ENCODE measurements around the gene PARN.
"Not testable (repeated sequence)": the region's sequence is repeated elsewhere in the genome, so short reads cannot be mapped to it uniquely, and the experiment has no call there.

The PARN gene, protein sequence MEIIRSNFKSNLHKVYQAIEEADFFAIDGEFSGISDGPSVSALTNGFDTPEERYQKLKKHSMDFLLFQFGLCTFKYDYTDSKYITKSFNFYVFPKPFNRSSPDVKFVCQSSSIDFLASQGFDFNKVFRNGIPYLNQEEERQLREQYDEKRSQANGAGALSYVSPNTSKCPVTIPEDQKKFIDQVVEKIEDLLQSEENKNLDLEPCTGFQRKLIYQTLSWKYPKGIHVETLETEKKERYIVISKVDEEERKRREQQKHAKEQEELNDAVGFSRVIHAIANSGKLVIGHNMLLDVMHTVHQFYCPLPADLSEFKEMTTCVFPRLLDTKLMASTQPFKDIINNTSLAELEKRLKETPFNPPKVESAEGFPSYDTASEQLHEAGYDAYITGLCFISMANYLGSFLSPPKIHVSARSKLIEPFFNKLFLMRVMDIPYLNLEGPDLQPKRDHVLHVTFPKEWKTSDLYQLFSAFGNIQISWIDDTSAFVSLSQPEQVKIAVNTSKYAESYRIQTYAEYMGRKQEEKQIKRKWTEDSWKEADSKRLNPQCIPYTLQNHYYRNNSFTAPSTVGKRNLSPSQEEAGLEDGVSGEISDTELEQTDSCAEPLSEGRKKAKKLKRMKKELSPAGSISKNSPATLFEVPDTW

DNA sequence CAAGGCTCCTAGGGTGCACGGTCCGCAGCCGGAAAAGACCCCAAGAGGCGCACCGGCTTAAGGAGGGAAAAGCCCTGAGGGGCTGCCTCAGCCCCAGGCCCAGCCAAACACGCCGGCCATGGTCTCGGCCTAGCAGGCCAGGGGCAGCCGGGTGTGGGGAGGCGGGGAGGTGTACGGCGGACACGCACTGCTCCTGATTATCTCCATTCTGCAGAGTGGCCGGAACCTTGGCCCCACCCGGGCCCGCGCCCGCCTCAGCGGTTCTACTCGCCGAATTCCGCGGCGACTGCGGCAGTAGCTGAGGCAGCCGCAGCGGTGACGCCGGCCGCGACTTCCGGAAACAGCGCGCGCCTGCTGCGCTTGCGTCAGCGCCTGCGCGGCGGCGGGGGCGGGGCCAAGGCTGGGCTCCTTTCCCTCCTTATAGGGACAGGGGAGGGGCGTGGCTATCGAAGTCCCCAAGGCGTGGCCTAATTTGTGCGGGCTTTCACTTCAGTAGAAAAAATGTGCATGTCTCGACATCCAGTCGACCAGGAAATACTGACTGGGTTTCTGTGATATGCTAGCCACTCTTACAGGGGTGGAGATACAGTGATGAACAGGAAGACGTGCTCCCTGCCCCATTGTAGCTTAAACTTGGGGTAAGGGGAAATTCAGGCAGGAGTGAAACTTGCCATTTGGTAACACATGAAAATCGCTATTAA lies at the start of gene PARN:
TSS of gene PARN (minus strand) at position 342 of the 701 bp plus-strand sequence. CDS start at position 207, 135 bp downstream.
- peak; percentile 98 for DNase-seq

DNA sequence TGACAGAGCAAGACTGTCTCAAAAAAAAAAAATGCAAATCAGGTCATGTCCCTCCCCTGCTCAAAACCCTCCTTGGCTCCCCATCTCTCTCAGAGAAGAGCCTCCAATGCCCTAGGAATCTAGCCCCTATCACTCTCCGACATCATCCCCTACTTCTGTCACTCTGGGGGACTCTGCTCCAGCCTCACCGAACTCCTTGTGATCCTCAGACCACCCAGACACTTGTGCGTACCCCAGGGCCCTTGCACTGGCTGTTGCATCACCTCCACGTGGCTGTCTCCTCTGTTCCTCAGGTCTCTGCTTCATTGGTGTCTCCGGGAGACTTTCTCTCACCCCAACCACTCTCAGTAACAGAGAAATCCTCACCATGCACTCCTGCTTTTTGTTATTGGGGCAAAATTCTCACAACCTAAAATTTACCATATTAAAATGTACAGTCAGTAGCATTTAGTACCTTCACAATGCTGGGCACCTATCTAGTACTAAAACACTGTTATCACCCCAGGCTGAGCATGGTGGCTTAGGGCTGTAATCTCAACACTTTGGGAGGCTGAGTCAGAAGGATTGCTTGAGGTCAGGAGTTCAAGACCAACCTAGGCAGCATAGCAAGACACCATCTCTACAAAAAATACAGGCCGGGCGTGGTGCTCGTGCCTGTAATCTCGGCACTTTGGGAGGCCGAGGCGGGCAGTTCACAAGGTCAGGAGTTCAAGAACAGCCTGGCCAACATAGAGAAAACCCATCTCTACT lies 48.9 kb upstream of the PARN start:
- no peak for DNase-seq

DNA sequence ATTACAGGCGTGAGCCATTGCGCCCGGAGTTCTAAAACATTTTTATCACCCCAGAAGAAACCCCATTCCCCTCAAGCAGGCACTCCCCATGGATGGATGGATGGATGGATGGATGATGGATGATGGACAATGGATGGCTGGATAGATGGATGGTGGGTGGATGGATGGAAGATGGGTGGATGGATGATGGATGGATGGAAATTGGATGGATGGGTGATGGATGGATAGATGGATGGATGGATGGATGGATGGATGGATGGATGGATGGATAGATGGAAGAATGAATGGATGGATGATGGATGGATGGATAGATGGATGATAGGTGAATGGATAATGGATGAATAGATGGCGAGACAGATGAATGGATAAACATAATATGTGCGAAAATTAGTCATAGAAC lies 47.6 kb upstream of the PARN start:
- no peak for DNase-seq

DNA sequence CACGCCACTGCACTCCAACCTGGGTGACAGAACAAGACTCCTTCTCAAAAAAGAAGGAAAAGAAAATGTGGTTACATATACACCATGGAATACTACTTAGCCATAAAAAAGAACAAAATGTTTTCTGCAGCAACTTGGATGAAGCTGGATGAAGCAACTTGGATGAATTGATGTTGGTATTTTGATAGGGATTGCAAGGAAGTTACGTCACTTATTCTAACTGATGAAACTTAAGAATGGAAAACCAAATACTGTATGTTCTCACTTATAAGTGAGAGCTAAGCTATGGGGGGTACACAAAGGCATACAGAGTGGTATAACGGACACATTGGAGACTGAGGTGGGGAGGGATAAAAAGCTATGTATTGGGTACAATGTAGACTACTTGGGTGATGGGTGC lies 46.6 kb upstream of the PARN start:
- no peak for DNase-seq

DNA sequence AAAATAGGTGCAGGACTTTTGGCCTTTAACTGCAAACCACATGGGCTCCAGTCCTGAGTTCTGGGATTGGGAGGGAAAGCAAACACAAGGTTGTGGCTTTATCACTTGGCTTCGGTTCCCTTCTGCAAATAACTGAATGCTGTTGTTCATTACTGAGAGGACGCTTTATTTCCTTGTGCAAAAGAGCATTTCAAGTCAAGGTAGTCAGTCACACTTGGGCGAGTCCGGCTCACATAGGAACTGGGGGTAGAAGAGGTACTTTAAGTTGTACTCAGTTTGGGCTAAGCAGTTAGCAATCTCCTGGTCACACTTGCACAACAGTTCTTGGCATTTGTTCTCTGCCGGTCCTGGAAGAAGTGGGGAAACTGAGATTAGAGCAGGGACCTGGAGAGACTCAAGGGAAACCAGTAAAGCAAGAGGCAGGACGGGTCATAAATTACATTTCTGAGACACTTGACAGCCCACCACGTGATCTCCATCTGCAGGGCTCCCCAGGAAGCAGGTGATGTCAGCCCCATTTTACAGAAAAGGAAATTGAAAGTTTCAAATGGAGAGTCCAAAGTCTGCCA lies 42.4 kb upstream of the PARN start:
- DNase-seq: no peak

DNA sequence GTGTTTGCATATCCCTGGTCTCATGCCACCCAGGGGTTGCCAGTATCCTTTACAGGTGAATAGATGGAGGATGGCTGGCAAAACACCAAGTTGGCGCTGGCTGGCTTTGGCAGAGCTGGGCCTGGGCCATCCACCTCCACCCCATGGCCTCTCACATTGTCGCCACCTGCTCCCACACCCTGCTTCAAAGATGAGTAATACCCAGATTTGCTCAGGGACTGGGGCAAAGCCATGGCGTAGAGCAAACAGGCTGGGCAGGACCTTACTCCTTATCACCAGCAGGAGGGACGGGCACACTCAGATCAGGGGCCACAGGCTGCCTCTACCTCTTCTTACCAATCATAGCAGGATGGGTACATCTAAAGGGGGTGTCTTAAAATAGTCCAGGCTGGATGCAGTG lies 39.7 kb upstream of the PARN start:
- DNase-seq: no peak

DNA sequence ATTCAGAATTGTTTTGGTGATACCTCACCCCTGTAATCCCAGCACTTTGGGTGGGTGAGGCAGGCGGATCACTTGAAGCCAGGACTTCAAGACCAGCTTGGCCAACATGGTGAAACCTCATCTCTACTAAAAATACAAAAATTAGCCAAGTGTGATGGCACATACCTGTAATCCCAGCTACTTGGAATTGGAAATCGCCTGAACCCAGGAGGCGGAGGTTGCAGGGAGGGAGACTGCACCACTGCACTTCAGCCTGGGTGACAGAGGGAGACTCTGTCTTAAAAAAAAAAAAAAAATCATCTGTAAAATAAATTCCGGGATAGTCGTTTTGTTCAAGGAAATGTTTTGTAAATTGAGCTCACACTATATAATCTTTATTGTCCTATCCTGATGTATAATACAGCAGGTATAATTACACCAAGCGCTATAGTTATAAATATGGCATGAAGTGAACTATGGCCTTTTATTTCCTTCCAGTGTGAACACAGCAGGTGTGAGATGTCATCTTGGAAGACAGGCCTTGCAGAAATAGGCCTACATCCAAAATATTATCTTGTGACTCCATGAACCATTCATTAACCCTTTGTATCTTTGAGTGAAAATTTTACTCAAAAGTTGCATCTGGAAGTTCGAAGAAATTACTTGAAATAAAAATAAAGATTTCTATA lies 38.6 kb upstream of the PARN start:
- DNase-seq: no peak

DNA sequence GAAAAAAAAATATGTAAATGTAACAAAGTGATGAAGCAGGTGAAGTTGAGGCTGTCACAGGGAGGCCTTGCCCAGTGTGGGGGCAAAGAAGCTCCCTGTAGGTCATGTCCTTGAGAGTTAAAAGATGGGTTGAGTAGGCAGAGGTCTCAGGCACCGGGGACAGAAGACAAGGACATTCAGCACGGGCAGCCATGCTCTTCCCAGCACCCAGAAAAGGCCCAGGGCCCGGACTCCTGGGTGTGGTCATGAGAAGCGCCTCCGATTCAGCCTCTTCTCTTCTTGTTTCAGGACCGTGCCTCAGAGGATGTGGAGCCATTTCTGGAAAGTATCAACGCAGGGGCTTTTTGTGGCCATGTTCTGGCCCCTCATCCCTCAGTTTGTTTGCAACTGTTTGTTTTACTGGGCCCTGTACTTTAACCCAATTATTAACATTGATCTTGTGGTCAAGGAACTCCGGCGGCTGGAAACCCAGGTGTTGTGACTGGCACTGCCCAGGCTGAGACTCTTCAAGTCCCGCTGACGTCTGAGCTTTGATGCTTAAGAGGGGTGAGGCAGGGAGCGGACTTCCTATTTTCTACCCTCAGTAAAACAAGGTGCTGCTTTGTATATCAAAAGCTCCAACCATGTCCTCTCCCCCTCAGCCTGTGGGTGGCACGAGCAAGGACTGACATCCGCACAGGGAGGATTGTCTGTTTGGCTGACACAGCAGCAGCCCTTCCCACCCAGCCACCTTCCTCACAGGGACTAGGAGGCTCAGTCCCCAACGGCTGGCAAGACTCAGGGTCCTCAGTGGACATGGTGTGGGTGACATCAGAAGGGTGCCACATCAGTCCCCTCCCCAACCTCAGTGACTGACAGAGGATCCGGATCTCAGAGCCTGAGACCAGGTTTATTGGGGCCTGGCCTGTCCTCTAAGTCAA lies 37.5 kb upstream of the PARN start:
- no peak for DNase-seq

DNA sequence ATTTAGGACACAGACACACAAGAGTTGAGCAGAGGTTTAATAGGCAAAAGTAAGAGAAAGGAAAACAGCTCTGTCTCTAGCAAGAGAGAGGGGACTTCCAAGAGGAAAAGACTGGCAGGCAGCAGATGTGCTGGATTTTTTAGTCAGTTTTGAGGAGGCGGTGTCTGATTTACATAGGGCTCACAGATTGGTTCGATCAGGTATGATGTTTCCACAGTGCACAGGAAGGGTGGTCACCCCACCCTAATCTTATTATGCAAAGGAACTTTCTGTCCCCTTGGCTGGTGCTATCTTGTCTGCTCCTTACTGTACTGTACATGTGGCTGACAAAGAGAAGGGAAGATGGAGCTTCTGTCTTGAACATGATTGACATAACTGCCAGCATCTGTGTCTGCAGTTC lies 28.0 kb upstream of the PARN start:
- DNase-seq: no peak

DNA sequence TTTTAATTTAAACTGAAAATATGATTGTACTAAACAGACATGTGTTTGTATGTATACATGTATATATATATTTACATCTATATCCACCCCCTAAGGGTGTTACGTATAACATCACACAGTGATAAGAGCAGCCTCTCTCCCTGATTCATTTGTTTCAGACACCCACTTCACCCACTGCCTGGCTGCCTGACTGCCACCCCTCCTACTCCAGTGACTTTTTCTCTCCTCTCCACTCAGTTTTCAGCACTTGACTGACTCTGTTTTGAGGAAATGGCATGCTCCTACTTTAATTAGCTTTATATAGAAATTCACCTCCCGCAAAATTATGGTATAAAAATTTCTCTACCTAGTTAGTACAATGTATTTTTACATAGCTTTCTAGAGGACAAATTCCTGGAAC lies 22.7 kb upstream of the PARN start:
- DNase-seq: no peak

DNA sequence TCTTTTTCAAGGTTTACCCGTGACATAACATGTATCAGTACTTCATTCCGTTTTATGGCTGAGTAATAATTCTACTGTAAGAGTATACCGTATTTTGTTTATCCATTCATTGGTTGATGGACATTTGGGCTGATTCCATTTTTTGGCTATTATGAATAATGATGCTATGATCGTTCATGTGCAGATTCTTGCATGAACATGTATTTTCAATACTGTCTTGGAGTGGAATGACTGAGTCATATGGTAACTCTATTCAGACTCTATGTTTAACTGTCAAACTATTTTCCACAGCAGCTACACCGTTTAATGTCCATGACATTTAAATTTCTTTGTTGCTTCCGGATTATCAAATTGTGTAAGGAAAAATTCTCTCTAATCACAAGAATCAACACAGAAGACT lies 20.6 kb upstream of the PARN start:
- DNase-seq: no peak

DNA sequence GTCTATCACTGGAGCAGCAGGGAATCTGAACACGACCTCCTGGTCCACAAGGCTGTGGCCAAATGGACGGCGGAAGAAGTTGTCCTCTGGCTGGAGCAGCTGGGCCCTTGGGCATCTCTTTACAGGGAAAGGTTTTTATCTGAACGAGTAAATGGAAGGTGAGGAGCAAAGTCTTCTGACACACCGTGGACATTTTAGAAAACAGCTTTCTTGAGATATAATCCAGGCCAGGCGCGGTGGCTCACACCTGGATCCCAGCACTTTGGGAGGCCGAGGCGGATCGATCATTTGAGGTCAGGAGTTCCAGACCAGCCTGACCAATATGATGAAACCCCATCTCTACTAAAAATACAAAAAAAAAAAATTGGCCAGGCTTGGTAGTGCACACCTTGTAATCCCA lies 19.8 kb upstream of the PARN start:
- DNase-seq: no peak

DNA sequence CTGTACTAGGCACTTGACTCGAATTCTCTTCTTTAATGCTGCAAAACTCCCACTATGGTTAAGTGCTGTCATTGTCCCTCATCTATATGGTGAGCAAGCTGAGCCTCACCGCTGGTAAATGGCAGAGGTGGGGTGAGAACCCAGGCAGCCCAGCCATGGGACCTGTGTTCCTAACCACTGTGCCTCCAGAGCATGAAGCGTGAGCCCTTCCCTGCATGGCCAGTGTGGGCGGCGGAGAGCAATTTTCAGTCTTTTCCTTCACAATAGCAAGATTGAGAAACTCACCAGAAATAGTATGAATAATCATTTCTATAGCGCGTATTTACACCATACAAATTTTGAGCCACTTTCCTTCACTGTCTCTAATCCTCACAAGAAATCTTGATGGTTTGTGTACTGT lies 11.9 kb upstream of the PARN start:
- no peak for DNase-seq

DNA sequence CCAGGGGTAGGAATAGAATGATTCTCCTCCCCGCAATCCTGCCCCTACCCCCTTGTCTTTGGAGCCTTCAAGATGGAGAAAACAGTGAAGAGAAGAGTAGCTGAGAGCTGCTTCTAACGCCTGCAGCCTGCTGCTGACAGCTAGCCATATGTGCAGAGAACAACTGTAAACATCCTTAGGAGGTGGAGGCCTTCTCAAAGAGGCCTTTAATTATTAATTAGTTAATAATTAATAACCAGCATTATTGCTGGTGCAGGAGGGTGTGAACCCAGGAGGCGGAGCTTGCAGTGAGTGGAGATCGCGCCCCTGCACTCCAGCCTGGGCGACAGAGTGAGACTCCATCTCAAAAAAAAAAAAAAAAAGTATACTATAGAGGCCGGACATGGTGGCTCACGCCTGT lies 11.1 kb upstream of the PARN start:
- no peak for DNase-seq

DNA sequence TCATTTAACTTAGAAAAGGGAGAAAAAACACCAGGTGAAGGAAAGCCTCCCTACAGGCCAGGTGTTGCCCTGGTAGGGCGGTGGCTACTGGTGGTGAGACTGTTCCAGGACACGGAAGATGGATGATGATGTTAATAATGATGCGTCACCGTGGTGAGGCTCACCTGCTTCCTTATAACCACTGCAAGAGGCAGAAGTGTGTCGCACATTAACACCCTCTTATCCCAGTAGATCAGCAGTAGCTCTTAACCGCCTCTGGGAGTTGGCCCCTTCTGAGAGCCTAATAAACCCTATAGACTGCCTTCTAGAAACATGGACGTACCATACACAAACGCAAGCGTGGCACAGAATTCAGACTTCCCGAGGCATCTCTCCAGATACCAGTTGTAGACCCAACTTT lies 10.5 kb upstream of the PARN start:
- no peak for DNase-seq

DNA sequence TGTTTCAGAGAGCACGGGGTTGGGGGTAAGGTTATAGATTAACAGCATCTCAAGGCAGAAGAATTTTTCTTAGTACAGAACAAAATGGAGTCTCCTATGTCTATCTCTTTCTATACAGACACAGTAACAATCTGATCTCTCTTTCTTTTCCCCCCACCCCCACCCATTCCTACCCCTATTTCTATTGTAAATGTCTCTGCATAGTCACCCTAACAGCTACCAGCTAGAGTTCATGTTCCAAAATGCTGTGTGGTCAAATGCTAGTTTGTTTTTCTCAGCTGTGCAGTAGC lies 6.8 kb upstream of the PARN start:
- not testable (repeated sequence) for DNase-seq

DNA sequence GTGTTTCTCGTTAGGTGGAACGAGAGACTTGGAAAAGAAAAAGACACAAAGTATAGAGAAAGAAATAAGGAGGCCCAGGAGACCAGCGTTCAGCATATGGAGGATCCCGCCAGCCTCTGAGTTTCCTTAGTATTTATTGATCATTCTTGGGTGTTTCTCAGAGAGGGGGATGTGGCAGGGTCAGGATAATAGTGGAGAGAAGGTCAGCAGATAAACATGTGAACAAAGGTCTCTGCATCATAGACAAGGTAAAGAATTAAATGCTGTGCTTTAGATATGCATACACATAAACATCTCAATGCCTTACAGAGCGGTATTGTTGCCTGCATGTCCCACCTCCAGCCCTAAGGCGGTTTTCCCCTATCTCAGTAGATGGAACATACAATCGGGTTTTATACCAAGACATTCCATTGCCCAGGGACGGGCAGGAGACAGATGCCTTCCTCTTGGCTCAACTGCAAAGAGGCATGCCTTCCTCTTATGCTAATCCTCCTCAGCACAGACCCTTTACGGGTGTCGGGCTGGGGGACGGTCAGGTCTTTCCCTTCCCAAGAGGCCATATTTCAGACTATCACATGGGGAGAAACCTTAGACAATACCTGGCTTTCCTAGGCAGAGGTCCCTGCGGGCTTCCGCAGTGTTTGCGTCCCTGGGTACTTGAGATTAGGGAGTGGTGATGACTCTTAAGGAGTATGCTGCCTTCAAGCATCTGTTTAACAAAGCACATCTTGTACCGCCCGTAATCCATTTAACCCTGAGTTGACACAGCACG lies 6.3 kb upstream of the PARN start:
- not testable (repeated sequence) for DNase-seq

DNA sequence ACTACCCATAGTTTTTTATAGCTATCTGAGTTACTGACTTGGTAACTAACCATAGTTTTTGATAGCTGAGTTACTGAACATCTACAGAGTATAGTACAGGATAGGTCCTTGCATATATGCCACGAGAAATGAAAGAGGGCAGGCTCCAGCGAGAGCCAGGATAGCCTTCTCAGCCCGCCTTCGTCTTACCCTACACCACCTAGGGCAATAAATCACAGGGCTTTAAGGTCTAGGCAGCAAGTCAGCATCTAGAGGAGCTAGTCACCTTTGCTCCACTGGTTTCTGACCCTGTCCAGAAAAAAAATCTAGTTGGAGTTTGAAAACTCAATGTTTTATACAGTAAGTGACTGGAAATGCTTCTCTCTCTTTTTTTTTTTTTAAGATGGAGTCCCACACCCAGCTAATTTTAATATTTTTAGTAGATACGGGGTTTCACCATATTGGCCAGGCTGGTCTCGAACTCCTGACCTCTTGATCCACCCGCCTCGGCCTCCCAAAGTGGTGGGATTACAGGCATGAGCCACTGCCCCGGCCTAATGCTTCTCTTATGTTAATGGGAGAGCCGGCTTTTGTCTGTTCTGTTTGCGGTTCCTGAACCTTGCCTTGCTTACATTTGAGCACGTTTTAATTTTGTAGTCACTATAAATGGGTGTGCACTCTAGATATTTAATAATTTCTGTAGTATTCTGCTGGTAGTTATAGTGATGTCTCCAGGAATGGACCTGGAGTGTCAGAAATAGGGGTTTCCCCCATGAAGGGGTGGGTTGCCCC lies 5.5 kb upstream of the PARN start:
- DNase-seq: no peak

DNA sequence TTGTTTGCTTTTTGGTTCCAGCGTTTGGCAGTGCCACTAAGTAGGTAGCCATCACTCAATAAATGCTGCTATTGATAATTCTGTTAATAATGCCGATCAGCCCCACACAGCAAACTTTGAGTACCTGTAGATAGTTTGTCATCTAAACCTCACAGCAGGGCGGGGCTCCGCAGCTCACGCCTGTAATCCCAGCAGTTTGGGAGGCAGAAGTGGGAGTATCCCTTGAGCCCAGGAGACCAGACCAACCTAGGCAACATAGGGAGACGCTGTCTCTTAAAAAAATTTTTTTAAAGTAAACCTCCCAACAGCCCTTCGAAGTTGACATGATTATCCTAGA lies 4.3 kb upstream of the PARN start:
- DNase-seq: no peak

All from DMS153 (cell line).